Measurements from ENCODE around the gene E2F6. TPM values are rescaled to one million over a fixed set of nuclear protein-coding genes. Genes with fewer than 3 reads are reported as not detected.

E2F6 gene
- total RNA-seq, 4 donors from 2014 or later = 10.1 to 18.2 (median 13.4) TPM

- TF ChIP-seq POLR2A (IDR thresholded peaks at IDR 0.05) = no peak
- no peak for TF ChIP-seq CTCF (IDR thresholded peaks at IDR 0.05)
- no peak for DNase-seq (ENCODE audit: low spot score in 2 of 2)
- intact Hi-C loops (cut with DNase I; ENCODE audit: low total_unique reads) = no loop called here
- no peak overlapping the region for H3K4me3 ChIP-seq (ENCODE audit: low read depth, poor library complexity, severe bottlenecking)
These were observed 38.7 kb downstream of the E2F6 start for GRCh38 chr2:11427224-11427623.

- TF ChIP-seq POLR2A (IDR thresholded peaks at IDR 0.05) (no peak), CTCF (IDR thresholded peaks at IDR 0.05) (no peak)
- intact Hi-C loops (cut with DNase I; ENCODE audit: low total_unique reads) = no loop called here
- DNase-seq (ENCODE audit: low spot score in 2 of 2) = no peak
- H3K4me3 ChIP-seq (ENCODE audit: low read depth, poor library complexity, severe bottlenecking) = no peak overlapping the region
- 95 to 96% methylated on average over 4 of the region's 4 CpGs for whole genome bisulfite sequencing, 2 donors
These were observed 43.0 kb downstream of the E2F6 start for GRCh38 chr2:11422901-11423435.

GRCh38 chr2:11422491-11422865 is 43.5 kb downstream of the E2F6 start:
- intact Hi-C loops (cut with DNase I; ENCODE audit: low total_unique reads) = no loop called here
- 83 to 87% methylated on average over 5 of the region's 5 CpGs for WGBS, 2 donors
- TF ChIP-seq POLR2A (IDR thresholded peaks at IDR 0.05) = no peak
- no peak for TF ChIP-seq CTCF (IDR thresholded peaks at IDR 0.05)
- DNase-seq (ENCODE audit: low spot score in 2 of 2) = no peak
- no peak overlapping the region for H3K4me3 ChIP-seq (ENCODE audit: low read depth, poor library complexity, severe bottlenecking)

GRCh38 chr2:11421863-11422490 is 44.0 kb downstream of the E2F6 start:
- 71 to 85% methylated on average over 7 of the region's 7 CpGs for WGBS, 2 donors
- peak in 1 of 2 donors; percentile 26 for DNase-seq (ENCODE audit: low spot score in 2 of 2)
- intact Hi-C loops (cut with DNase I; ENCODE audit: low total_unique reads) = no loop called here
- no peak overlapping the region for H3K4me3 ChIP-seq (ENCODE audit: low read depth, poor library complexity, severe bottlenecking)
- TF ChIP-seq POLR2A (IDR thresholded peaks at IDR 0.05) = no peak
- no peak for TF ChIP-seq CTCF (IDR thresholded peaks at IDR 0.05)

- no peak overlapping the region for H3K4me3 ChIP-seq (ENCODE audit: low read depth, poor library complexity, severe bottlenecking)
- TF ChIP-seq POLR2A (IDR thresholded peaks at IDR 0.05) = no peak
- no peak for TF ChIP-seq CTCF (IDR thresholded peaks at IDR 0.05)
- no peak for DNase-seq (ENCODE audit: low spot score in 2 of 2)
- intact Hi-C loops (cut with DNase I; ENCODE audit: low total_unique reads) = no loop called here
- WGBS, 2 donors = 92 to 93% methylated on average over 9 of the region's 9 CpGs
These were observed 45.3 kb downstream of the E2F6 start for GRCh38 chr2:11420671-11421070.

- no peak overlapping the region for H3K4me3 ChIP-seq (ENCODE audit: low read depth, poor library complexity, severe bottlenecking)
- intact Hi-C loops (cut with DNase I; ENCODE audit: low total_unique reads) = no loop called here
- no peak for DNase-seq (ENCODE audit: low spot score in 2 of 2)
- TF ChIP-seq CTCF (IDR thresholded peaks at IDR 0.05) (no peak), POLR2A (IDR thresholded peaks at IDR 0.05) (no peak)
- 67 to 68% methylated on average over 2 of the region's 2 CpGs for WGBS, 2 donors
These were observed 45.8 kb downstream of the E2F6 start for GRCh38 chr2:11420190-11420589.

All from lower leg skin (tissue), 4 donors.